Frontal cortex (tissue), 4 donors: ENCODE data around the gene EPHA1. TPM values are rescaled to one million over a fixed set of nuclear protein-coding genes. Genes with fewer than 3 reads are reported as not detected.

Experiments used
- DNase-seq, 2 donors: peaks; one replicate each; pipeline ENCODE4 v3.0.0; 2012; ENCODE audit warnings: low spot score in 2 of 2
- FAIRE-seq: peaks from 2 replicates; lab custom pipeline; 2012; peaks lifted over from hg19 to GRCh38; lab: Jason Lieb, UNC
- total RNA-seq: library from RNA; depleted of rRNA; stranded (reverse); fragments of >200 nt; gene quantifications from one replicate; pipeline ENCODE4 v1.2.3, GENCODE V29; 2014
- donor health status: control.
- donor health status: control.
- donor health status: control.

Gene EPHA1
- total RNA-seq, 1 donor from 2014 or later = 0.41 TPM

- FAIRE-seq (no peak), DNase-seq (peak; percentile 94 to 96)
Measured at GRCh38 chr7:143380646-143381426, 27.8 kb downstream of the EPHA1 start, which contains the start of gene ZYX. TSS of gene ZYX (plus strand) at chr7:143381345. CDS start at chr7:143381572, 227 bp downstream.

GRCh38 chr7:143380260-143380645, 28.4 kb downstream of the EPHA1 start:
- FAIRE-seq = no peak

GRCh38 chr7:143379611-143380259, 28.9 kb downstream of the EPHA1 start:
- FAIRE-seq (no peak), DNase-seq (no peak)

More at GRCh38 chr7:143380260-143380645, 28.4 kb downstream of the EPHA1 start:
- DNase-seq = peak; percentile 70 to 76

- FAIRE-seq = no peak
- no peak for DNase-seq
Measured at GRCh38 chr7:143376396-143376795, 32.3 kb downstream of the EPHA1 start.

- no peak for FAIRE-seq
- no peak for DNase-seq
Measured at GRCh38 chr7:143375298-143376034, 33.2 kb downstream of the EPHA1 start.

GRCh38 chr7:143374561-143374960, 34.1 kb downstream of the EPHA1 start:
- DNase-seq (no peak), FAIRE-seq (no peak)

- no peak for FAIRE-seq
Measured at GRCh38 chr7:143373255-143373794, 35.3 kb downstream of the EPHA1 start.

GRCh38 chr7:143372070-143372469, 36.6 kb downstream of the EPHA1 start:
- FAIRE-seq (no peak), DNase-seq (peak in 1 of 2 donors; percentile 59)

More at GRCh38 chr7:143373255-143373794, 35.3 kb downstream of the EPHA1 start:
- DNase-seq = no peak

GRCh38 chr7:143369678-143370651, 38.7 kb downstream of the EPHA1 start:
- DNase-seq (no peak), FAIRE-seq (no peak)

GRCh38 chr7:143368387-143368786, 40.3 kb downstream of the EPHA1 start:
- FAIRE-seq = no peak
- DNase-seq = no peak

GRCh38 chr7:143367972-143368371, 40.7 kb downstream of the EPHA1 start:
- FAIRE-seq = no peak
- DNase-seq = no peak

- FAIRE-seq (no peak), DNase-seq (no peak)
Measured at GRCh38 chr7:143363016-143363937, 45.4 kb downstream of the EPHA1 start.

- peak; percentile 81 to 87 for DNase-seq
- no peak for FAIRE-seq
Measured at GRCh38 chr7:143362131-143363015, 46.3 kb downstream of the EPHA1 start, which contains the start of gene FAM131B. TSS of gene FAM131B (minus strand) at chr7:143362713. CDS start at chr7:143362603, 110 bp downstream.

- FAIRE-seq (no peak), DNase-seq (peak in 1 of 2 donors; percentile 70)
Measured at GRCh38 chr7:143361552-143362130, 47.0 kb downstream of the EPHA1 start.

- FAIRE-seq (no peak), DNase-seq (peak; percentile 61 to 78)
Measured at GRCh38 chr7:143360788-143361551, 47.7 kb downstream of the EPHA1 start.
